ENCODE measurements around the gene DIPK1A.

GRCh38 chr1:92951141-92951582, 10.1 kb downstream of the DIPK1A start:
- TF ChIP-seq CTCF (IDR thresholded peaks at IDR 0.05), result no peak
- no peak for TF ChIP-seq POLR2A (IDR thresholded peaks at IDR 0.05)
